H1 (cell line): ENCODE measurements around the gene EGR1. TPM values are rescaled to one million over a fixed set of nuclear protein-coding genes. Genes with fewer than 3 reads are reported as not detected.

Experiments used
- CTCF ChIA-PET: fragments of 300-600 bp; sonication (Branson Sonifier 250); formaldehyde crosslinking; loops from one replicate; lab custom pipeline; 2021; ENCODE audit not compliant: partially characterized antibody; lab: Charles Lee
- POLR2A ChIA-PET: fragments of 300-600 bp; sonication (Branson Sonifier 250); formaldehyde crosslinking; loops from one replicate; lab custom pipeline; 2021; ENCODE audit warnings: inconsistent platforms; ENCODE audit not compliant: partially characterized antibody; lab: Charles Lee
- DNase-seq, 2 experiments: peaks; one replicate each; pipeline versions ENCODE4 v3.0.0 to v3.0.0-alpha.2; 2010 to 2022; ENCODE audit warnings: low spot score in 2 of 2, low read depth in 1 of 2, mixed read lengths in 1 of 2
- FAIRE-seq: peaks from 2 replicates; lab custom pipeline; 2011; peaks lifted over from hg19 to GRCh38; lab: Jason Lieb, UNC
- H2AFZ ChIP-seq: 2 replicates; pipeline ENCODE4 v1.8.1; 2012; ENCODE audit warnings: low read length, inconsistent platforms
- H2AK5ac ChIP-seq: 2 replicates; pipeline ENCODE4 v1.6.1; 2013; ENCODE audit warnings: low read depth, low read length
- H2BK120ac ChIP-seq: replicated peaks from 2 replicates; pipeline ENCODE3; 2013; ENCODE audit warnings: low read depth, low read length, inconsistent platforms
- H2BK12ac ChIP-seq: 2 replicates; pipeline ENCODE4 v1.6.1; 2013; ENCODE audit warnings: low read depth, low read length
- H2BK15ac ChIP-seq: 2 replicates; pipeline ENCODE4 v1.6.1; 2013; ENCODE audit warnings: low read length
- H2BK20ac ChIP-seq: 2 replicates; pipeline ENCODE4 v1.6.1; 2013; ENCODE audit warnings: low read length
- H2BK5ac ChIP-seq: 2 replicates; pipeline ENCODE4 v1.6.1; 2013; ENCODE audit warnings: low read depth, low read length
- H3K14ac ChIP-seq: 2 replicates; pipeline ENCODE4 v1.6.1; 2013; ENCODE audit warnings: inconsistent platforms; ENCODE audit not compliant: insufficient read length
- H3K18ac ChIP-seq: 2 replicates; pipeline ENCODE4 v1.6.1; 2013; ENCODE audit warnings: low read length; ENCODE audit errors: extremely low read depth
- H3K23ac ChIP-seq: 2 replicates; pipeline ENCODE4 v1.6.1; 2013; ENCODE audit warnings: inconsistent platforms; ENCODE audit not compliant: insufficient read length
- H3K23me2 ChIP-seq: 2 replicates; pipeline ENCODE4 v1.6.1; 2013; ENCODE audit warnings: low read depth, low read length
- H3K27ac ChIP-seq: 2 replicates; pipeline ENCODE4 v1.6.1; 2011; ENCODE audit warnings: low read depth, low read length, inconsistent platforms
- H3K27me3 ChIP-seq, 4 experiments: replicated peaks in 1 of 4; 1 replicate in 1 of 4; 2 replicates in 3 of 4; pipeline versions ENCODE4 v1.6.1 to v1.8.1; 2011 to 2013; ENCODE audit warnings: low read length in 3 of 4, mild to moderate bottlenecking in 3 of 4, inconsistent platforms in 2 of 4, mixed read lengths in 2 of 4, moderate library complexity in 1 of 4; ENCODE audit not compliant: control insufficient read depth in 3 of 4, insufficient read depth in 3 of 4; ENCODE audit errors: extremely low read depth in 1 of 4
- H3K36me3 ChIP-seq, 4 experiments: 2 replicates each; pipeline versions ENCODE4 v1.6.1 to v1.8.1; 2011 to 2013; ENCODE audit warnings: mild to moderate bottlenecking in 4 of 4, low read length in 3 of 4, moderate library complexity in 2 of 4, control low read depth in 1 of 4, inconsistent platforms in 1 of 4; ENCODE audit not compliant: insufficient read depth in 4 of 4, control insufficient read depth in 2 of 4
- H3K4ac ChIP-seq: replicated peaks from 2 replicates; pipeline ENCODE3; 2013; ENCODE audit warnings: low read length, low read depth, mixed read lengths, inconsistent platforms; ENCODE audit not compliant: insufficient read length
- H3K4me1 ChIP-seq, 4 experiments: replicated peaks in 1 of 4; 1 replicate in 1 of 4; 2 replicates in 3 of 4; pipeline versions ENCODE4 v1.6.1 to v1.8.1; 2011 to 2013; ENCODE audit warnings: low read length in 3 of 4, inconsistent platforms in 2 of 4, mixed read lengths in 1 of 4; ENCODE audit not compliant: insufficient read depth in 4 of 4, control insufficient read depth in 3 of 4
- H3K4me2 ChIP-seq, 2 experiments: 2 replicates each; pipeline versions ENCODE4 v1.6.1 to v1.8.1; 2011 to 2013; ENCODE audit warnings: low read depth in 2 of 2, low read length in 2 of 2, control low read depth in 1 of 2, inconsistent platforms in 1 of 2, mild to moderate bottlenecking in 1 of 2; ENCODE audit not compliant: insufficient read depth in 1 of 2
- H3K4me3 ChIP-seq, 4 experiments: fragments of 200-600, 300-600 bp in 1 of 4; sonication (generic), shearing (Covaris generic), sonication (Bioruptor Twin) in 1 of 4; 2 replicates each; pipeline versions ENCODE4 v1.5.1 to v1.8.1; 2011 to 2016; ENCODE audit warnings: low read length in 4 of 4, low read depth in 3 of 4, control low read depth in 2 of 4, inconsistent platforms in 2 of 4, mild to moderate bottlenecking in 2 of 4, mixed read lengths in 1 of 4, moderate library complexity in 1 of 4; ENCODE audit not compliant: insufficient read depth in 2 of 4; ENCODE audit errors: extremely low read depth in 1 of 4
- H3K56ac ChIP-seq: replicated peaks from 2 replicates; pipeline ENCODE3; 2013; ENCODE audit warnings: low read depth, mild to moderate bottlenecking, mixed read lengths, low read length, inconsistent platforms; ENCODE audit not compliant: insufficient read length
- H3K79me1 ChIP-seq: 2 replicates; pipeline ENCODE4 v1.6.1; 2013; ENCODE audit warnings: low read depth, low read length, control low read depth
- H3K79me2 ChIP-seq, 2 experiments: 2 replicates each; pipeline versions ENCODE4 v1.6.1 to v1.8.1; 2012 to 2013; ENCODE audit warnings: low read length in 2 of 2, mild to moderate bottlenecking in 2 of 2, inconsistent platforms in 1 of 2; ENCODE audit not compliant: insufficient read depth in 2 of 2, control insufficient read depth in 1 of 2
- H3K9ac ChIP-seq, 4 experiments: replicated peaks in 1 of 4; 1 replicate in 1 of 4; 2 replicates in 3 of 4; pipeline versions ENCODE4 v1.6.1 to v1.8.1; 2011 to 2013; ENCODE audit warnings: low read depth in 3 of 4, low read length in 3 of 4, control low read depth in 2 of 4, mild to moderate bottlenecking in 2 of 4, moderate library complexity in 2 of 4, inconsistent platforms in 1 of 4; ENCODE audit errors: extremely low read depth in 1 of 4
- H3K9me3 ChIP-seq, 2 experiments: 2 replicates each; pipeline versions ENCODE4 v1.6.1 to v1.8.1; 2012 to 2013; ENCODE audit warnings: mild to moderate bottlenecking in 2 of 2, moderate library complexity in 2 of 2, control low read depth in 1 of 2, inconsistent platforms in 1 of 2, low read depth in 1 of 2, low read length in 1 of 2, mixed read lengths in 1 of 2; ENCODE audit not compliant: insufficient read depth in 2 of 2
- H4K20me1 ChIP-seq, 2 experiments: replicated peaks in 1 of 2; 2 replicates each; pipeline versions ENCODE3 to v1.8.1; 2011 to 2013; ENCODE audit warnings: inconsistent platforms in 2 of 2, low read length in 2 of 2, mild to moderate bottlenecking in 1 of 2; ENCODE audit not compliant: insufficient read depth in 2 of 2, control insufficient read depth in 1 of 2
- H4K5ac ChIP-seq: 2 replicates; pipeline ENCODE4 v1.6.1; 2013; ENCODE audit warnings: low read length, low read depth, mixed read lengths, inconsistent platforms; ENCODE audit not compliant: insufficient read length
- H4K8ac ChIP-seq: 2 replicates; pipeline ENCODE4 v1.8.0; 2013; ENCODE audit warnings: mild to moderate bottlenecking, moderate library complexity, low read length, inconsistent platforms; ENCODE audit not compliant: insufficient read depth; ENCODE audit errors: extremely low read depth
- H4K91ac ChIP-seq: replicated peaks from 2 replicates; pipeline ENCODE3; 2013; ENCODE audit warnings: low read length, mixed read lengths, inconsistent platforms; ENCODE audit not compliant: insufficient read length
- BACH1 ChIP-seq: IDR thresholded peaks from 2 replicates; pipeline ENCODE4 v1.6.1; 2012; ENCODE audit warnings: low read length, improper control_type of control experiment
- KDM4A ChIP-seq: IDR thresholded peaks from one replicate; pipeline ENCODE4 v1.7.1; 2012; ENCODE audit warnings: low read depth, mild to moderate bottlenecking, moderate library complexity, low read length, inconsistent platforms; ENCODE audit not compliant: severe bottlenecking
- RAD21 ChIP-seq, 2 experiments: IDR thresholded peaks in 1 of 2; conservative IDR thresholded peaks in 1 of 2; 2 replicates each; pipeline ENCODE4 v1.6.1; 2011; ENCODE audit warnings: low read depth in 2 of 2, low read length in 2 of 2, improper control_type of control experiment in 1 of 2, inconsistent platforms in 1 of 2, mild to moderate bottlenecking in 1 of 2, moderate library complexity in 1 of 2
- SIRT6 ChIP-seq: IDR thresholded peaks from one replicate; pipeline ENCODE4 v1.7.1; 2012; ENCODE audit warnings: low read length, inconsistent platforms
- SIX5 ChIP-seq: IDR thresholded peaks from 2 replicates; pipeline ENCODE4 v1.6.1; 2011; ENCODE audit warnings: mild to moderate bottlenecking, low read depth, low read length
- SP4 ChIP-seq: IDR thresholded peaks from 2 replicates; pipeline ENCODE4 v1.6.1; 2012; ENCODE audit warnings: low read length, inconsistent platforms
- TAF7 ChIP-seq: optimal IDR thresholded peaks from 2 replicates; pipeline ENCODE3; 2011; ENCODE audit warnings: low read depth, mild to moderate bottlenecking, inconsistent platforms, low read length, moderate library complexity, borderline replicate concordance
- TCF12 ChIP-seq: IDR thresholded peaks from 2 replicates; pipeline ENCODE4 v1.6.1; 2011; ENCODE audit warnings: low read depth, mild to moderate bottlenecking, low read length
- WGBS, 2 experiments: shearing (Covaris generic) in 1 of 2; methylation state at CpG; one replicate each; pipeline versions ENCODE4 v1.1.6 to v1.1.7; 2013 to 2015; ENCODE audit warnings: low lambda C conversion rate in 2 of 2, mixed read lengths in 2 of 2, inconsistent platforms in 1 of 2, low coverage in 1 of 2, missing lambda C conversion rate in 1 of 2; ENCODE audit not compliant: insufficient replicate concordance in 2 of 2, insufficient coverage in 1 of 2, insufficient read length in 1 of 2; ENCODE audit errors: extremely low coverage in 1 of 2, missing lambda C conversion rate in 1 of 2; 5-methylcytosine and 5-hydroxymethylcytosine counted together
- polyA plus RNA-seq, 7 experiments: library from polyadenylated mRNA; depleted of rRNA in 3 of 7; stranded (reverse) in 5 of 7; unstranded in 2 of 7; fragments of >200 nt in 5 of 7; fragments of 200-250 nt in 2 of 7; gene quantifications; 1 replicate in 5 of 7; 2 replicates in 1 of 7; 4 replicates in 1 of 7; pipeline versions ENCODE4 v1.2.1 to v1.2.3, GENCODE V29; 2011 to 2013; ENCODE audit warnings: missing spikeins in 2 of 7, mixed read lengths in 2 of 7
- total RNA-seq: library from RNA; stranded (reverse); fragmentation: NEBNext Ultra II Directional; extraction: Animal tissue kit (Norgen Biotek cat#: 25700); gene quantifications from 2 replicates; pipeline ENCODE4 v1.2.1, GENCODE V29; 2021
- TF ChIP-seq, protein P1 (sequence below): IDR thresholded peaks from 2 replicates; pipeline ENCODE4 v1.6.1; 2012; ENCODE audit warnings: inconsistent platforms

The EGR1 gene
- total and polyA plus RNA-seq, 2 of the 8 experiments (the other 6 are each of a cell fraction or from before 2014, with no cell fraction given): 16.2 to 35.5 TPM

DNA sequence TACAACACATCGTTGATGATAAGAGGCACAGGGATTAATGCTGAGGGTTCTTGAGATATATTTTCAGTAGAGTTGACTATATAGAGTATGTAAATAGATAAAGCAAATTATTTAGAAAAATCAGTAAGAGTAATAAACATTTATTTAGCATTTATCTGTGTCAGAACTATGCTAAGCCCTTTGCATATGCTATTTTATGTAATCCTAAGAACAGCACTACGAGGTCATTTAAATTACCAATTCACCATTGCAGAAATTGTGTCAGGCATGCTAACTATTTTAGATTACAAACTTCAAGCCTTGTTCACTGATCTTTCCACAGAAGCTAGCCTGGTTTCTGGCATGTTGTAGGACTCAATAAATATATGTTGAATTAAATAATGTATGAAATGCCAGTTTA lies 46.8 kb upstream of the EGR1 start:
- Histone ChIP-seq H2BK20ac (no peak overlapping the region), H4K91ac (no peak overlapping the region), H3K9ac (no peak overlapping the region), H3K4me2 (no peak overlapping the region), H3K27ac (no peak overlapping the region), H4K5ac (no peak overlapping the region), H2AK5ac (no peak overlapping the region), H4K20me1 (peaks cover 0 to 2% of the 10 kb centered on the region in 2 experiments), H3K14ac (no peak overlapping the region), H3K4me3 (no peak overlapping the region), H2BK120ac (no peak overlapping the region), H3K36me3 (peaks cover 22 to 74% (median 56%) of the 10 kb centered on the region in 4 experiments; a peak in 7 of 8 replicates), H3K4me1 (no peaks in the 10 kb centered on the region), H2AFZ (no peak overlapping the region), H2BK15ac (no peak overlapping the region), H3K18ac (no peak overlapping the region), H2BK5ac (no peak overlapping the region), H3K56ac (no peak overlapping the region), H3K23me2 (no peaks in the 10 kb centered on the region), H2BK12ac (no peak overlapping the region), H3K79me1 (no peaks in the 10 kb centered on the region), H3K4ac (no peak overlapping the region), H3K27me3 (no peaks in the 10 kb centered on the region), H4K8ac (no peak overlapping the region), H3K23ac (no peak overlapping the region), H3K9me3 (no peaks in the 10 kb centered on the region), H3K79me2 (no peaks in the 10 kb centered on the region)
- WGBS, 2 experiments: 95% methylated on average over 2 of the region's 2 CpGs; no CpG with 5 or more reads in 1 of the 2 experiments
- FAIRE-seq (no peak), DNase-seq (no peak)
- no peak for TF ChIP-seq TAF7
- TF ChIP-seq SP4: no peak
- TF ChIP-seq KDM4A: no peak
- TF ChIP-seq SIX5: no peak
- TF ChIP-seq RAD21 (IDR thresholded peaks at IDR 0.05 in 1 of 2, conservative IDR thresholded peaks at IDR 0.05 in 1 of 2; ENCODE audit: low read depth in 2 of 2, low read length in 2 of 2): no peak
- TF ChIP-seq SIRT6: no peak
- TF ChIP-seq, protein P1, sequence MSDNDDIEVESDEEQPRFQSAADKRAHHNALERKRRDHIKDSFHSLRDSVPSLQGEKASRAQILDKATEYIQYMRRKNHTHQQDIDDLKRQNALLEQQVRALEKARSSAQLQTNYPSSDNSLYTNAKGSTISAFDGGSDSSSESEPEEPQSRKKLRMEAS: no peak
- TF ChIP-seq TCF12: no peak
- TF ChIP-seq BACH1: no peak
- ChIA-PET CTCF (no interaction called here), POLR2A (no interaction called here)
